Measurements from ENCODE around the gene EGFL8. TPM values are rescaled to one million over a fixed set of nuclear protein-coding genes. Genes with fewer than 3 reads are reported as not detected.

The EGFL8 gene
- total and polyA plus RNA-seq, 9 of the 15 experiments (the other 6 are each of a cell fraction or from before 2014, with no cell fraction given), result 2.2 to 47.4 (median 14.2) TPM

DNA sequence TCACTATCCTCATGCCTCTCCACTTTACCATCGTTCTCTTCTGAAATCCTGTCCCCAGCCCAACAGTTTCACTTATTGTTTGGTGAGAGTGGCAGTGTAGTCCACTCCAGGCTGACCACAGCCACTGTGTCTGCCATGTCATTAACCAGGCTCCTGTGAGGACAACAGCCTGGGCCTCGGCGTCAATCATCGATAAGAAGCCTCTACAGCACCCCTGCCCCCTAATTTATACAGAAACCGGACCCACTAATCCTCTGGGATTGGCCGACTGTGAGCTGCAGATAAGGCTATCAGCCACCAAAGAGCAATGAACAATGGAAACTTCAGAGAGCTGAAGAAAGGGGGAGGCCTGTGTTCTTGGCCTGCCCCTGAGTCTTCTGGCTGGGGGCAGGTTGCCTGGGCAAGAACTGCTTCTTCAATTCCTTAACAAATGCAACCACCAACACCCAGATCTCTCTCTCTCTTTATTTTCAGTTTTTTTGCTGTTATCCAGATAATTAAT lies 3.4 kb downstream of the EGFL8 start (continued):
- no peak for TF ChIP-seq PTRF (tag; IDR thresholded peaks at IDR 0.05)
- TF ChIP-seq ZBTB1 (CRISPR knock-in tag; IDR thresholded peaks at IDR 0.05; ENCODE audit: borderline replicate concordance, low read depth), result no peak
- TF ChIP-seq TRIM28 (IDR thresholded peaks at IDR 0.05), result peak; percentile 91; the same call in 1 of the 2 replicates
- TF ChIP-seq CBX3 (IDR thresholded peaks at IDR 0.05; ENCODE audit: borderline replicate concordance in 1 of 2, low read length in 2 of 2), result peak in 1 of 2 experiments; percentile 68; a peak in 1 of 3 replicates
- TF ChIP-seq, protein P1, sequence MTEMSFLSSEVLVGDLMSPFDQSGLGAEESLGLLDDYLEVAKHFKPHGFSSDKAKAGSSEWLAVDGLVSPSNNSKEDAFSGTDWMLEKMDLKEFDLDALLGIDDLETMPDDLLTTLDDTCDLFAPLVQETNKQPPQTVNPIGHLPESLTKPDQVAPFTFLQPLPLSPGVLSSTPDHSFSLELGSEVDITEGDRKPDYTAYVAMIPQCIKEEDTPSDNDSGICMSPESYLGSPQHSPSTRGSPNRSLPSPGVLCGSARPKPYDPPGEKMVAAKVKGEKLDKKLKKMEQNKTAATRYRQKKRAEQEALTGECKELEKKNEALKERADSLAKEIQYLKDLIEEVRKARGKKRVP (CRISPR knock-in tag; IDR thresholded peaks at IDR 0.05), result peak; percentile 70
- TF ChIP-seq, protein P2, sequence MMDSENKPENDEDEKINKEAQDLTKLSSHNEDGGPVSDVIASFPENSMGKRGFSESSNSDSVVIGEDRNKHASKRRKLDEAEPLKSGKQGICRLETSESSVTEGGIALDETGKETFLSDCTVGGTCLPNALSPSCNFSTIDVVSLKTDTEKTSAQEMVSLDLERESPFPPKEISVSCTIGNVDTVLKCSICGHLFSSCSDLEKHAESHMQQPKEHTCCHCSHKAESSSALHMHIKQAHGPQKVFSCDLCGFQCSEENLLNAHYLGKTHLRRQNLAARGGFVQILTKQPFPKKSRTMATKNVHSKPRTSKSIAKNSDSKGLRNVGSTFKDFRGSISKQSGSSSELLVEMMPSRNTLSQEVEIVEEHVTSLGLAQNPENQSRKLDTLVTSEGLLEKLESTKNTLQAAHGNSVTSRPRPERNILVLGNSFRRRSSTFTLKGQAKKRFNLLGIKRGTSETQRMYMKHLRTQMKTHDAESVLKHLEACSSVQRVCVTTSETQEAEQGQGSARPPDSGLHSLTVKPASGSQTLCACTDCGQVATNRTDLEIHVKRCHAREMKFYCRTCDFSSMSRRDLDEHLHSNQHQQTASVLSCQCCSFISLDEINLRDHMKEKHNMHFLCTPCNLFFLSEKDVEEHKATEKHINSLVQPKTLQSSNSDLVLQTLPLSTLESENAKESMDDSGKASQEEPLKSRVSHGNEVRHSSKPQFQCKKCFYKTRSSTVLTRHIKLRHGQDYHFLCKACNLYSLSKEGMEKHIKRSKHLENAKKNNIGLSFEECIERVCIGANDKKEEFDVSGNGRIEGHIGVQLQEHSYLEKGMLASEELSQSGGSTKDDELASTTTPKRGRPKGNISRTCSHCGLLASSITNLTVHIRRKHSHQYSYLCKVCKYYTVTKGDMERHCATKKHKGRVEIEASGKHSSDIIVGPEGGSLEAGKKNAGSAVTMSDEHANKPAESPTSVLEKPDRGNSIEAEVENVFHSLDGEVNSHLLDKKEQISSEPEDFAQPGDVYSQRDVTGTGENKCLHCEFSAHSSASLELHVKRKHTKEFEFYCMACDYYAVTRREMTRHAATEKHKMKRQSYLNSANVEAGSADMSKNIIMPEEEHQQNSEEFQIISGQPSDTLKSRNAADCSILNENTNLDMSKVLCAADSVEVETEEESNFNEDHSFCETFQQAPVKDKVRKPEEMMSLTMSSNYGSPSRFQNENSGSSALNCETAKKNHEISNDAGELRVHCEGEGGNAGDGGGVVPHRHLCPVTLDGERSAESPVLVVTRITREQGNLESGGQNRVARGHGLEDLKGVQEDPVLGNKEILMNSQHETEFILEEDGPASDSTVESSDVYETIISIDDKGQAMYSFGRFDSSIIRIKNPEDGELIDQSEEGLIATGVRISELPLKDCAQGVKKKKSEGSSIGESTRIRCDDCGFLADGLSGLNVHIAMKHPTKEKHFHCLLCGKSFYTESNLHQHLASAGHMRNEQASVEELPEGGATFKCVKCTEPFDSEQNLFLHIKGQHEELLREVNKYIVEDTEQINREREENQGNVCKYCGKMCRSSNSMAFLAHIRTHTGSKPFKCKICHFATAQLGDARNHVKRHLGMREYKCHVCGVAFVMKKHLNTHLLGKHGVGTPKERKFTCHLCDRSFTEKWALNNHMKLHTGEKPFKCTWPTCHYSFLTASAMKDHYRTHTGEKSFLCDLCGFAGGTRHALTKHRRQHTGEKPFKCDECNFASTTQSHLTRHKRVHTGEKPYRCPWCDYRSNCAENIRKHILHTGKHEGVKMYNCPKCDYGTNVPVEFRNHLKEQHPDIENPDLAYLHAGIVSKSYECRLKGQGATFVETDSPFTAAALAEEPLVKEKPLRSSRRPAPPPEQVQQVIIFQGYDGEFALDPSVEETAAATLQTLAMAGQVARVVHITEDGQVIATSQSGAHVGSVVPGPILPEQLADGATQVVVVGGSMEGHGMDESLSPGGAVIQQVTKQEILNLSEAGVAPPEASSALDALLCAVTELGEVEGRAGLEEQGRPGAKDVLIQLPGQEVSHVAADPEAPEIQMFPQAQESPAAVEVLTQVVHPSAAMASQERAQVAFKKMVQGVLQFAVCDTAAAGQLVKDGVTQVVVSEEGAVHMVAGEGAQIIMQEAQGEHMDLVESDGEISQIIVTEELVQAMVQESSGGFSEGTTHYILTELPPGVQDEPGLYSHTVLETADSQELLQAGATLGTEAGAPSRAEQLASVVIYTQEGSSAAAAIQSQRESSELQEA (IDR thresholded peaks at IDR 0.05; ENCODE audit: low read depth), result no peak
- TF ChIP-seq NCOA6 (IDR thresholded peaks at IDR 0.05), result no peak
- TF ChIP-seq, protein P3, sequence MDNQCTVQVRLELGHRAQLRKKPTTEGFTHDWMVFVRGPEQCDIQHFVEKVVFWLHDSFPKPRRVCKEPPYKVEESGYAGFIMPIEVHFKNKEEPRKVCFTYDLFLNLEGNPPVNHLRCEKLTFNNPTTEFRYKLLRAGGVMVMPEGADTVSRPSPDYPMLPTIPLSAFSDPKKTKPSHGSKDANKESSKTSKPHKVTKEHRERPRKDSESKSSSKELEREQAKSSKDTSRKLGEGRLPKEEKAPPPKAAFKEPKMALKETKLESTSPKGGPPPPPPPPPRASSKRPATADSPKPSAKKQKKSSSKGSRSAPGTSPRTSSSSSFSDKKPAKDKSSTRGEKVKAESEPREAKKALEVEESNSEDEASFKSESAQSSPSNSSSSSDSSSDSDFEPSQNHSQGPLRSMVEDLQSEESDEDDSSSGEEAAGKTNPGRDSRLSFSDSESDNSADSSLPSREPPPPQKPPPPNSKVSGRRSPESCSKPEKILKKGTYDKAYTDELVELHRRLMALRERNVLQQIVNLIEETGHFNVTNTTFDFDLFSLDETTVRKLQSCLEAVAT (IDR thresholded peaks at IDR 0.05), result peak; percentile 63 to 70; a peak in 2 of 4 replicates
- peak; percentile 41; the same call in 1 of the 2 replicates for TF ChIP-seq ZNF311 (CRISPR knock-in tag; IDR thresholded peaks at IDR 0.05)
- no peak for TF ChIP-seq GABPB1 (CRISPR knock-in tag; IDR thresholded peaks at IDR 0.05)
- TF ChIP-seq ZFP36 (IDR thresholded peaks at IDR 0.05; ENCODE audit: low read depth, low read length, partially characterized antibody), result peak; percentile 30
- TF ChIP-seq, protein P4, sequence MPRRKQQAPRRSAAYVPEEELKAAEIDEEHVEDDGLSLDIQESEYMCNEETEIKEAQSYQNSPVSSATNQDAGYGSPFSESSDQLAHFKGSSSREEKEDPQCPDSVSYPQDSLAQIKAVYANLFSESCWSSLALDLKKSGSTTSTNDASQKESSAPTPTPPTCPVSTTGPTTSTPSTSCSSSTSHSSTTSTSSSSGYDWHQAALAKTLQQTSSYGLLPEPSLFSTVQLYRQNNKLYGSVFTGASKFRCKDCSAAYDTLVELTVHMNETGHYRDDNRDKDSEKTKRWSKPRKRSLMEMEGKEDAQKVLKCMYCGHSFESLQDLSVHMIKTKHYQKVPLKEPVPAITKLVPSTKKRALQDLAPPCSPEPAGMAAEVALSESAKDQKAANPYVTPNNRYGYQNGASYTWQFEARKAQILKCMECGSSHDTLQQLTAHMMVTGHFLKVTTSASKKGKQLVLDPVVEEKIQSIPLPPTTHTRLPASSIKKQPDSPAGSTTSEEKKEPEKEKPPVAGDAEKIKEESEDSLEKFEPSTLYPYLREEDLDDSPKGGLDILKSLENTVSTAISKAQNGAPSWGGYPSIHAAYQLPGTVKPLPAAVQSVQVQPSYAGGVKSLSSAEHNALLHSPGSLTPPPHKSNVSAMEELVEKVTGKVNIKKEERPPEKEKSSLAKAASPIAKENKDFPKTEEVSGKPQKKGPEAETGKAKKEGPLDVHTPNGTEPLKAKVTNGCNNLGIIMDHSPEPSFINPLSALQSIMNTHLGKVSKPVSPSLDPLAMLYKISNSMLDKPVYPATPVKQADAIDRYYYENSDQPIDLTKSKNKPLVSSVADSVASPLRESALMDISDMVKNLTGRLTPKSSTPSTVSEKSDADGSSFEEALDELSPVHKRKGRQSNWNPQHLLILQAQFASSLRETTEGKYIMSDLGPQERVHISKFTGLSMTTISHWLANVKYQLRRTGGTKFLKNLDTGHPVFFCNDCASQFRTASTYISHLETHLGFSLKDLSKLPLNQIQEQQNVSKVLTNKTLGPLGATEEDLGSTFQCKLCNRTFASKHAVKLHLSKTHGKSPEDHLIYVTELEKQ (CRISPR knock-in tag; IDR thresholded peaks at IDR 0.05), result no peak; the same call in 1 of the 2 replicates
- no peak for TF ChIP-seq PRPF4 (IDR thresholded peaks at IDR 0.05; ENCODE audit: insufficient read depth, low read depth, low read length, poor library complexity, severe bottlenecking)
- no peak for TF ChIP-seq SREBF1 (IDR thresholded peaks at IDR 0.05; ENCODE audit: borderline replicate concordance, low read depth, low read length)

Measured in K562 (cell line).